ENCODE results near the gene PAGR1.
A peak's percentile ranks its signal among the peaks of the same experiment; 100 is the strongest.
"Not testable (repeated sequence)": the region's sequence is repeated elsewhere in the genome, so short reads cannot be mapped to it uniquely, and the experiment has no call there.

Gene PAGR1

DNA sequence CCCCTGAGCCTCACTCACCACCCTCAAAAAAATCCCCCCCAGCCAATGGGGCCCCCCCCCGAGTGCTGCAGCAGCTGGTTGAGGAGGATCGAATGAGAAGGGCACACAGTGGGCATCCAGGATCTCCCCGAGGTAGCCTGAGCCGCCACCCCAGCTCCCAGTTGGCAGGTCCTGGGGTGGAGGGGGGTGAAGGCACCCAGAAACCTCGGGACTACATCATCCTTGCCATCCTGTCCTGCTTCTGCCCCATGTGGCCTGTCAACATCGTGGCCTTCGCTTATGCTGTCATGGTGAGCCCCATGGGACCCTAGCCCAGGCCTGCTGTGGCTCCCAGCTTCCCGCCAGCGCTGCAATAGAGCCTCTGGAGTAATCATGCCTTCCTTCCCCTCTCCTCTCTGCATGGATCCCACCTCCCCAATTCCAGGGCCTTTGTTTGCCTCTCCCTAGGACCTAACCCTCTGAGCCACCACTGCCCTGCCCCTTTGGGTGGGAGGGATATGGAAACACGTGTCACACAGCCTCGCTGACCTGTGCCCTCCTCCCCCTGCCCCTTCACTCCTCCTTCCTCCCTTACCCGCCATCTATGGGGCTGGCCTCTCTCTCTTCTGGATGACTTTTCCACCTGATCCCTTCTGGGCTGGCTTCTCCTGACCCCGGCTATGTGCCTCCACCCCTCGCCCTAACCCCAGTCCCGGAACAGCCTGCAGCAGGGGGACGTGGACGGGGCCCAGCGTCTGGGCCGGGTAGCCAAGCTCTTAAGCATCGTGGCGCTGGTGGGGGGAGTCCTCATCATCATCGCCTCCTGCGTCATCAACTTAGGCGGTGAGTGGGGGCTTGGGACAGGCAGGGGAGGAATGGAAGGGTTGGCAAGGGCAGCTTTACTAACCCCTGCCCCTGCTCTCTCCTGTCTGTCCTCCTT lies 2.0 kb upstream of the PAGR1 start:
- DNase-seq = no peak

DNA sequence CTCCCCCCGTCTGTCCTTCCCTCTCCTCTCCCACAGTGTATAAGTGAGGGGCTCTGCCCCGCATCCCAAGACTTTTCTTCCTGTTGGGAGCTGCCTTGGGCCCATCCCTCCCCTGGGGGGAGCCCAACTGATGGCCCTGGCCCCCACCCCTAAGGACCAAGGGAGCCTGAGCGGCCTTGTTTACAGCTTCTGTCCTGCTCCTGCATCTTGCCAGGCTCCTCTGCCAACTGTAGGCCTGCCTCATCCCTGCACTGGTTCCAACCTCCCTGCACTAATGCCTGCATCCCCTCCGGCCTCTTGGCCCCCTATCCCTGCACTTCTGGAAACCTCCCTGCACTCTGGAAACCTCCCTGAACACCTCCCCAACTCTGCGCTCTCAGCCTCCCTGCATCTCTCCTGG lies 1.4 kb upstream of the PAGR1 start:
- no peak for DNase-seq

DNA sequence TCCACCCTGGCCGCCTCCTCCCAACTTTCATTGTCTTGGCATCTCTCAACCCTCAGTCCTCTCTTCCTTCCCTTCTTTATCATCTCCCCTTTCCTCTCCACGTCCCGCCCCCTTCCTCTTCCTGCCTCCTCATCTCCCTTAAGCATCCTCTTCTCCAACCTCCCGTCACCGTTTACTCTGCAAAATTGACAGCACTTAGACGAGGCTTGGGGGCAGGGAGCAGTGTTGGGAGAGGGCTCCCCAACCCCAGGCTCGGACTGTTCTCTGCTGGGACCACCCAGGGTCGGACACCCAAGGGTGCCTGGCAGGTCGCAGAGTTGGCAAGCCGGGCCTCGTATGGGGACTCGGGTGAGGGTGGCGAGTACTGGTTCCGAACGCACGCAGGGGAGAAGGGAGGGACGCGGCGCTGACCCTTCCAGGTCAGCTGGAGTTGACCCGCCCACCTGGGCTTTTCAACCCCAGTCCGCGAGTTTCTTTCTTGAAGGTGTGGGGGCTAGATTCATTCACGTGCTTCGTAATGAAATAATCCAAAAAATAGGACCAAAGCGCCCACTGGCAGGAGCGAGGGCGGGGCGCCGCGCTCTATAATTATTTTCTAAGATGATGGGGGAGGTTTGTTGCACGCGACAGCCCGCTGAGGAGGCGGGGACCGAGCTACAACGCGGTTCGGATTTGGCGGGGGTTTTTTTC lies 775 bp upstream of the PAGR1 start:
- DNase-seq = no peak

DNA sequence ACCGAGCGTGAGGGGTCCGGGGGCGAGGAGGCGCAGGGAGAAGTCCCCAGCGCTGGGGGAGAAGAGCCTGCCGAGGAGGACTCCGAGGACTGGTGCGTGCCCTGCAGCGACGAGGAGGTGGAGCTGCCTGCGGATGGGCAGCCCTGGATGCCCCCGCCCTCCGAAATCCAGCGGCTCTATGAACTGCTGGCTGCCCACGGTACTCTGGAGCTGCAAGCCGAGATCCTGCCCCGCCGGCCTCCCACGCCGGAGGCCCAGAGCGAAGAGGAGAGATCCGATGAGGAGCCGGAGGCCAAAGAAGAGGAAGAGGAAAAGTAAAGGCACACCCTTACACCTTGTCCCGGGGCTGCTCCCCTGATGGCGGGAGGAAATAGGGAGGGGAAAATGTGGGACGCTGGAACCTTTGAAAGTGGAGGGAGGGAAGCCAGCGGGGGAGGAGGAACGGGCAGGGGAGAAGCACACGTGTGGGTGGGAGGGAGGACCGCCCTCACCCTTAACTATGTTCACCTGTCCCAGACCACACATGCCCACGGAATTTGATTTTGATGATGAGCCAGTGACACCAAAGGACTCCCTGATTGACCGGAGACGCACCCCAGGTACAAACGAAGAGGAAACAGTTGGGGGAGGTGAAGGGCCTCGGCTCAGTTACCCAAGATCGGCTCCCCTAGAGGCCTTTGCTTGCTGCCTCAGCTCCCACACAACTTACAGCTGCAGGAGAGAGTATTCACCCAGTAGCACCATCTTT lies 916 bp downstream of the PAGR1 start:
- peak; percentile 24 for DNase-seq

DNA sequence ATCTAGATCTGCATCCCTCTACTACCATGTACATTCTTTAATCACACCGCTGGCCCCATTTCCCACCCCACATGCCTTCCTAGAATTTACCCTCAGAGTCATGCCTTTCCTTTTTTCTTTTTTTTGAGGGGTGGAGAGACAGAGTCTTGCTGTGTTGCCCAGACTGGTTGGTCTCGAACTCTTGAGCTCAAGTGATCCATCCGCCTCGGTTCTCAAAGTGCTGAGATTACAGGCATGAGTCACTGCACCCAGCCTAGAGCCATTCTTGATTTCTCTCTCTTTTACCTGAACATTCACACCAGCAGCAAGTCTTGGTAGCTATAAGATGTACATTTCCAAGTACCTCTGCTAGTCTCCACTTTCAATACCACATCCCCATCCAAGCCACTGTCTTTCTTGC lies 2.1 kb downstream of the PAGR1 start:
- no peak for DNase-seq

DNA sequence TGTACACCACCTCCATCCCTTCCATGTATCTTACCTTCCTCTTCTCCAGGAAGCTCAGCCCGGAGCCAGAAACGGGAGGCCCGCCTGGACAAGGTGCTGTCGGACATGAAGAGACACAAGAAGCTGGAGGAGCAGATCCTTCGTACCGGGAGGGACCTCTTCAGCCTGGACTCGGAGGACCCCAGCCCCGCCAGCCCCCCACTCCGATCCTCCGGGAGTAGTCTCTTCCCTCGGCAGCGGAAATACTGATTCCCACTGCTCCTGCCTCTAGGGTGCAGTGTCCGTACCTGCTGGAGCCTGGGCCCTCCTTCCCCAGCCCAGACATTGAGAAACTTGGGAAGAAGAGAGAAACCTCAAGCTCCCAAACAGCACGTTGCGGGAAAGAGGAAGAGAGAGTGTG lies 3.6 kb downstream of the PAGR1 start:
- no peak for DNase-seq

DNA sequence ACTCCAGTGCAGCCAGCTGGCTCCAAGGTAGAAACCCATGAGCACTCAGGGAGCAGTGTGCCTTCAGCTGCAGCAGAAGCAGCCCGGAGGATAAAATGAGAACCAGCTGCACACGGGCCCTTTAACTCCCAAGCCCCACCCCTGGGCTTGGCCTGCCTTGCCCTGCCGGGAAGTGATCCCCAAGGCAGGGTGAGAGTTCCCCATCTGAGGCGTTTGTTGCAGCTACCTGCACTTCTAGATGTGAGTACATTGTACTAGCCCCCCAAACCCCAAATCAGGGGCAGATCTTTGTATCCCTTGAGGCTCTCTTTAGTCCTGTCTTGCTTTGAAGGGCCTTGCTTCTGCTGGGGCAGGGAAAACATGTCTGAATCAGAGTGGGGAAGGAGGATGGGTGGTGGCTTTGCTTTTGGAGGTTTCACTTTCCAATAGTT lies 4.3 kb downstream of the PAGR1 start, which contains the start of gene MVP:
MVP (plus strand) TSS at position 192 of the 431 bp plus-strand sequence. CDS start 10,088 bp downstream, outside the sequence.
- peak; percentile 19 for DNase-seq

DNA sequence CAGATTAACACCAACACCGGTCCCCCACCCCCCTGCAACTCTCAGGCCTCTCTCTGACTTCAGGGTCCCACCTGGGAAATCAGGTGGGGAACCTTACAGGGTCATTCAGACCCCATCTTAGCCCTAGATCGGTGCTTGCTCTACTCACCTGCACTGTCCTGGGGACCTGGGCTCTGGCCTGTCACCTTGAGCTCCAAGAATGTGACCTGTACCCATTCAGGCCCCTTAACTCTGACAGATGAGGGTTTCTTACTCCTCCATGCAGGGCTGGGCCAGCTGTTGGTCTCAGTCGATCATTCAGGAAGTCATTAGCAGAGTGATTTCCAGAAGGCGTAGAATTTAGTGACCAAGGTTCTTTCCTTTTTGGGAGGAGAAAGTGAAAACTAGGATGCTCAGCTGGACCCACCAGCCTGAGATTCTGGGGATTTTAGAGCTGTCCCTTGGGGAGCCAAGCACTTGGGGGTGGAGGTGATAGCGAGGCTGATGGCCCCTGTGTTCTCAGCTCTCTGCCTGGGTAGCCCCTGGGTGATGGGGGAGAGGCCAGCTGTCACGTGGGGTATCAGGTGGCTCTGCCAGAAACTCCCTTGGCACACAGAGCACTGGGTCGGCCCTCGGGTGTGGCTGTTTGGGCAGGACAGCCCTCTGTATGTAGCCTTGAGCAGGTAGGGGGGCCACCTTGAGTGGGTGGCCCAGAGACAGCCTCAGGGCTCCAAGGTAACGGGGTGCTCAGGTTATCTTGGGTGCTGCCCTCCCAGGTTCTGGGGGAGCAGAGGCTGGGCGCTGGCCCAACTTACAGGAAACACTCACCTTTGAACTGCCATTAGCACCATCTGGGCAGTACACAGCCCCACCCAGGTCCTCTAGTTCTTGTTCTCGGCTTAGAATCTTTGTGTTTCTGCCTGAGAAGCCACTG lies 5.0 kb downstream of the PAGR1 start:
- no peak for DNase-seq

DNA sequence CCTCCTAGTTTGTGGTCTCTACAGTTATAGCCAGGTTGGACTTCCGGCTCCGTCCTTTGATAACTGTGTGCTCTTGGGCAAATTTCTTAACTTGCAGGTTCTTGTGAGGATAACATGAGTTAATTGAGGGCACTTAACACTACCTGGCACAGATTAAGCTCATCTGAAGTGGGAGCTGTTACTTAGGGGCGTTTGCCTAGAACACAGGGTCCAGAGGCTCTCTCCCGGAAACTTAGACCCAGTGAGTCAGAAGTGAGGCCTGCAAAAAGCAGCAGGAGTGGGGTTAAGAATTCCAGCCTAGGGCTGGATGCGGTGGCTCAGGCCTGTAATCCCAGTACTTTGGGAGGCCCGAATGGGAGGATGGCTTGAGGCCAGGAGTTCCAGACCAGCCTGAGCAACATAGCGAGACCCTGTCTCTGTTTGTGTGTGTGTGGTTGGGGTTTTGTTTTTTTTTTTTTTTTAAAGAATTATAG lies 5.7 kb downstream of the PAGR1 start:
- DNase-seq = no peak

DNA sequence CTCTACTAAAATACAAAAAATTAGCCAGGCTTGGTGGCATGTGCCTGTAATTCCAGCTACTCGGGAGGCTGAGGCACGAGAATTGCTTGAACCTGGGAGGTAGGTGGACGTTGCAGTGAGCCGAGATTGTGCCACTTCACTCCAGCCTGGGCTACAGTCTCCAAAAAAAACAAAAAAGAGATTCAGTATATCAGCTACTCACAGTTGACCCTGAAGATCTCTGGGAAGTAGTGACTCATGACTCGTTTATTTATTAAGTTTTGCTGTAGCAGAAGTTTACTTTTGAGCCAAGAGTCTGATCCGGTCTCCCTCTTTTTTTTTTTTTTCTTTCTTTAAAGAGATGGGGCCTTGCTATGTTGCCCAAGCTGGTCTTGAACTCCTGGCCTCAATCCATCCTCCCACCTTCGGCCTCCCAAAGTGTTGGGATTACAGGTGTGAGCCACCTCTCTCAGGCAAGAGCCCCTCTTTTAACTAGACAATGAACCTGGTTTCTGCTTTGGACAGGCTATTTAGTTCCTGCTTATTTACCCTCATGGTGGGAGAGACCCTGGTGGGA lies 8.7 kb downstream of the PAGR1 start:
- DNase-seq = no peak

DNA sequence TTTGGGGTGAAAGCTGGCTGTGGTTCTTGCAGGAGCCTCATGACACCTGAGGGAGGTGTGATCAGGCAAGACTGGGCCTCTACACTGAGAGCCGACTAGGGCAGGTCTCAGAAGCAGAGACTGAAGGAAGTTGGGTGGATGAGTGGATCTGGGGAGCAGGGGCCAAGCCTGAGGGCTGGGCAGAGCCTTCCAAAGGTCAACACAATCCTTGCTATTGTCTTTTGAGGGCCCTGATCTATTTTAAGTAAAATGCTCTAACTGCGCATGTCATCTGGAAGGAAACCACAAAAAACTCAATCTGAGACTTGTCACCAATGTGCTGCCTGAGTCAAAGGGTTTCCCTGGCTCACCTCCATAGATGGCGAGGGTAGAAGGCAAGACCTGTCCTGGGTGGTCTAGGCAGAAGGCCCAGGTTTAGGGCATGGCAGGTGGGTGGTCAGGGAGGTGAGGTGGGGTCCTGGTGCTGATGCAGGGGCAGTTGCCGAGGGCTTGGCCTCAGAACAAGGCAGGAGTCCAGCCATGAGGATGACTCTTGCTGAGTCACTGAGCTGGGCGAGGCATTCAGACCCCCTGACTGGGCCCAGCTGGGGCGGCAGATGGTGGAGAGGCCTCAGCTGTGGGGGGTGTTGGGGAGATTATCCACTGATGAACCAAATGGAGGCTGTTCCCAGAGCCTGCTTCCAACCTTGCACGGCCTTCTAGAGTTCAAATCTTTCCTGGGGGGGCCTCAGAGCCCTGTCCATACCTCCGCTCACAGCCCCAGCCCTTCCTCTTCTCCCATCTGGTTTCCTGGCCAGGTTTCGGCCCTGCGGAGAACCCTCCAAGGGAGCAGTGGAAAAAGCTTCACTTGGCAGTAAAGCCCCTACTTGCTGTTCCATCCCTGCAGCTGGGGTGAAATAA lies 9.4 kb downstream of the PAGR1 start:
- no peak for DNase-seq

DNA sequence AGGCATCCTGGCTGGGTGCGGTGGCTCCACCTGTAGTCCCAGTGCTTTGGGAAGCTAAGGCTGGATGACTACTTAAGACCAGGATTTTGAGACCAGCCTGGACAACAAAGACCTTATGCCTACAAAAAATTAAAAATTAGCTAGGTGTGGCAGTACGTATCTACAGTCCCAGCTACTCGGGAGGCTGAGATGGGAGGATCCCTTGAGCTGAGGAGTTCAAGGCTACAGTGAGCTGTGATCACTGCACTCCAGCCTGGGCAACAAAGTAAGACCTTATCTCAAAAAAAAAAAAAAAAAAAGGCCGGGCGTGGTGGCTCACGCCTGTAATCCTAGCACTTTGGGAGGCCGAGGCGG lies 10.4 kb downstream of the PAGR1 start:
- no peak for DNase-seq

DNA sequence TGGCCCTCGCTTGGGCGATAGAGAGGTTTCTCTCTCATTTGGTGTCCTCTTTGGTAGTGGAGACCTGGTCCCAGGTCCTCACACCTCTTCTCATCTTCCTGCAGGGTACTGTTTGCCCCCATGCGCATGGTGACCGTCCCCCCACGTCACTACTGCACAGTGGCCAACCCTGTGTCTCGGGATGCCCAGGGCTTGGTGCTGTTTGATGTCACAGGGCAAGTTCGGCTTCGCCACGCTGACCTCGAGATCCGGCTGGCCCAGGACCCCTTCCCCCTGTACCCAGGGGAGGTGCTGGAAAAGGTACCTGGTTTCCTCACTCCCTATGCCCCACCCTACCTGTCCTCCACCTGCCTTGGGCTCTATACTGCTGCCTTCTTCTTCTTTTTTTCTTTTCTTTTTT lies 14.8 kb downstream of the PAGR1 start:
- no peak for DNase-seq

DNA sequence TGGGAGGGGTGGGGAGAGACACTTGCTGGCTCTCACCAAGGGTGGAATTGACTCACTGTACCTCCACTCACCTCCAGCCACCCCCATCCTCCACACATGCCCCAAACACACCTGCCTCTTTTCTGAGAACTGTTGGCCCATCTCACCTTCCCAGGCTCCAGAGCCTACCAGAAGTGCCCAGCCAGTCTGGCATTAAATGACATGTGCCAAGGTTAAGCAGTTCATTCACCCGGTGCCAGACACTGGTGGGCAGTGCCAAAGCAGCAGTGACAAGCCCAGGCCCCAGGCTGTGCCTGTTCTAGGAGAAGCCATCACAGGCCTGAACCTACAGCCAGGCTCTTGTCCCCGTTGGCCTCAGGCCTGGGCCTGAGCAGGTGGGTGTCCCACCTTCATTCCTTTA lies 15.5 kb downstream of the PAGR1 start:
- DNase-seq = no peak

DNA sequence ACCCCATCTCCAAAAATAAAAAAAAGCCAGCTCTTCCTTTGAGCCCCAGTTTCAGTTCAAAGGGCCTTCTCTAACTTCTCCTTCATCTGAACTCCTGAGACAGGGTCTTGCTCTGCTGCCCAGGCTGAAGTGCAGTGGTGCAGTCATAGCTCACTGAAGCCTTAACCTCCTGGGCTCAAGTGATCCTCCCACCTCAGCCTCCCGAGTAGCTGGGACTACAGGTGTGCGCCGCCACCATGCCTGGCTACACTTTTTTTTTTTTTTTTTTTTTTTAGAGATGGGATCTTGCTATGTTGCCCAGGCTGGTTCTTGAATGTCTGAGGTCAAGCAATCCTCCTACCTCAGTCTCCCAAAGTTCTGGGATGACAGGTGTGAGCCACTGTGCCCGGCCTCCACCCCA lies 17.3 kb downstream of the PAGR1 start:
- not testable (repeated sequence) for DNase-seq

DNA sequence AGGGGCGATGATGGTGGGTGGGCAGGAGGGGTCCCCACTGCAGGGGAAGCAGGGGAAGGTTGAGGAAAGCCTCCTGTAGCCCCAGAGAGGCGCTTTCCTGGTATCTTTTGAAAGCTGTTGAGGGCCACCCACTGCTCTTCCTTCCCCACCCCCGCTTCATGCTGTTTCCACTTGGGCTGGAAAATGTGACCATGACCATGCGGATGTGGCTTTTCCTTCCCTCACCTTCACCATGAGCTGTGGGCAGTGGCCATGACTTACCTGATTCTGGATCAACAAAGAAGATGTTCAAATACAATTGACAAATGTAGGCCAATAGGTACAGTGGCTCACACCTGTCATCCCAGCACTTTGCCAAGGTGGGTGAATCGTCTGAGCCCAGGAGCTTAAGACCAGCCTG lies 18.1 kb downstream of the PAGR1 start:
- no peak for DNase-seq

DNA sequence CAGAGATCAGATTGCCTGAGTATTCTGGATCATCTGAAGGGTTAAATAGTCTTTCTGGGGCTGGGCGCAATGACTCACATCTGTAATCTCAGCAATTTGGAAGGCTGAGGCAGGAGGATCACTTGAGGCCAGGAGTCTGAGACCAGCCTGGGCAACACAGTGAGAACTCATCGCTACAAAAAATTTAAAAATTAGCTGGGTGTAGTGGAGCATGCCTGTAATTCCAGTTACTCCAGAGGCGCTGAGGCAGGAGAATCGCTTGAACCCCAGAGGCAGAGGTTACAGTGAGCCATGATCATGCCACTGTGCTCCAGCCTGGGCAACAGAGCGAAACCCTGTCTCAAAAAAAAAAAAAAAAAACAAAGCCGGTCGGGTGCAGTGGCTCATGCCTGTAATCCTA lies 20.0 kb downstream of the PAGR1 start:
- DNase-seq = no peak

DNA sequence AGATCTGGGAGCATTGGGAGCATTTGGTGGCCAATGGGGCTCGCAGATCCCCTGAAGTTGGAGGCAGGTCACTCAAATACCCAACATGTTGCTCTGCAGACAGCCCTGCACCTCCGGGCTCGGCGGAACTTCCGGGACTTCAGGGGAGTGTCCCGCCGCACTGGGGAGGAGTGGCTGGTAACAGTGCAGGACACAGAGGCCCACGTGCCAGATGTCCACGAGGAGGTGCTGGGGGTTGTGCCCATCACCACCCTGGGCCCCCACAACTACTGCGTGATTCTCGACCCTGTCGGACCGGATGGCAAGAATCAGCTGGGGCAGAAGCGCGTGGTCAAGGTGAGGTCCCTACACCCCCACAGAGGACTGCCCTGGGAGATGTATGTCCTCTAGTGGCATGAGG lies 20.7 kb downstream of the PAGR1 start:
- DNase-seq = no peak

DNA sequence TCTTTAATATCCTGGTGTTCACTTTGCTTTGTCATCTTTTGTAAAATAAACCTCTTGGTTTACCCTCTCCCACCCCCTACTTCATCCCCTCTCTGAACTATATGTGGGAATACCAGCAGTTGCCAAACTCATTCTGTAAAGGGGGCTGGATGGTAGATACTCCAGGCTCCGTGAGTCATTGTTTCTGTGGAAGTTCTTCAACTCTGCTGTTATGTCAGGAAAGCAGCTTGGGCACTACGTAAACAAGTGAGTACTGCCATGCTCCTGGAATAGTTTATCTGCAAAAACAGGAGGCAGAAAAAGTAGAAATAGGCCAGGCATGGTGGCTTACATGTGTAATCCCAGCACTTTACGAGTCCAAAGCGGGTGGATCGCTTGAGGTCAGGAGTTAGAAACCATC lies 21.9 kb downstream of the PAGR1 start:
- DNase-seq = no peak

DNA sequence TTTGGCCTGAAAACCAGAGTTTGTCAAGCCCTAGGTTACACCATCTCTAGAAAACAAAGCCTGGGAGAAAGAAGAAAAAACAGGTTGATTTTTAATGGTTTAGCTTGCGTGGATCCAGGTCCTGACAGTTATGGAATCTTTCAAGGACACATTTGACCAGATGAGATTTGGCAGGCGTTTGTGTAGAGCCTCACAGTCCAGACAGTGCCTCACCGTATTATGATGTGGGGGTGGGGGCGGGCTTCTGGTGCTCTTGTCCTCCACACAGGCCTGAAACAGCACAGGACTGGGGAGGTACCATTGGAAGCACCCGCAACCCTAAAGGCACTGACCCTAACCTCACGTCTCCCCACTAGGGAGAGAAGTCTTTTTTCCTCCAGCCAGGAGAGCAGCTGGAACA lies 23.9 kb downstream of the PAGR1 start:
- no peak for DNase-seq

DNA sequence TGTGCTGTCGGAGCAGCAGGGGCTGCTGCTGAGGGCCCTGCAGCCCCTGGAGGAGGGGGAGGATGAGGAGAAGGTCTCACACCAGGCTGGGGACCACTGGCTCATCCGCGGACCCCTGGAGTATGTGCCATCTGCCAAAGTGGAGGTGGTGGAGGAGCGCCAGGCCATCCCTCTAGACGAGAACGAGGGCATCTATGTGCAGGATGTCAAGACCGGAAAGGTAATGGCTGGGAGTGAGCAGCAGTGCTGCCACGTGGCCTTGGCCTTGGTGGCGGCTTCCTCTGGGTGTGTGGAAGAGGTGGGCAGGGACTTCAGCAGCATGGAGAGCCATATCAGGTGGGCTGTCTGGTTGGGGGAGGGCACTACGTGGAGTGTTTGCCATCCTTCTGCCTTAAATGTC lies 24.3 kb downstream of the PAGR1 start:
- DNase-seq = no peak
